Spleen (tissue), 7 donors: ENCODE results near the gene IFIT2.
"Not testable (repeated sequence)": the region's sequence is repeated elsewhere in the genome, so short reads cannot be mapped to it uniquely, and the experiment has no call there.

Experiments used
- CTCF ChIP-seq, 11 experiments: fragments of 200-600 bp in 7 of 11; fragments of 450-650 bp in 4 of 11; sonication (generic) in 4 of 11; IDR thresholded peaks in 8 of 11; conservative IDR thresholded peaks in 3 of 11; 1 replicate in 7 of 11; 2 replicates in 4 of 11; pipeline versions ENCODE4 v1.4.0 to v1.8.0; 2016 to 2021; ENCODE audit warnings: antibody characterized with exemption in 11 of 11, inconsistent platforms in 4 of 11, mild to moderate bottlenecking in 1 of 11
- POLR2A ChIP-seq, 3 donors: fragments of 450-650 bp; IDR thresholded peaks; one replicate each; pipeline ENCODE4 v1.5.1; 2017; ENCODE audit warnings: antibody characterized with exemption in 3 of 3, mild to moderate bottlenecking in 1 of 3
- donor health status: DM: no; HTN: no; CAD: no; lungs with moderate emphysema.
- donor health status: DM: no; HTN: no; CAD: no.
- donor health status: DM: no; HTN: no; CAD: no.

DNA sequence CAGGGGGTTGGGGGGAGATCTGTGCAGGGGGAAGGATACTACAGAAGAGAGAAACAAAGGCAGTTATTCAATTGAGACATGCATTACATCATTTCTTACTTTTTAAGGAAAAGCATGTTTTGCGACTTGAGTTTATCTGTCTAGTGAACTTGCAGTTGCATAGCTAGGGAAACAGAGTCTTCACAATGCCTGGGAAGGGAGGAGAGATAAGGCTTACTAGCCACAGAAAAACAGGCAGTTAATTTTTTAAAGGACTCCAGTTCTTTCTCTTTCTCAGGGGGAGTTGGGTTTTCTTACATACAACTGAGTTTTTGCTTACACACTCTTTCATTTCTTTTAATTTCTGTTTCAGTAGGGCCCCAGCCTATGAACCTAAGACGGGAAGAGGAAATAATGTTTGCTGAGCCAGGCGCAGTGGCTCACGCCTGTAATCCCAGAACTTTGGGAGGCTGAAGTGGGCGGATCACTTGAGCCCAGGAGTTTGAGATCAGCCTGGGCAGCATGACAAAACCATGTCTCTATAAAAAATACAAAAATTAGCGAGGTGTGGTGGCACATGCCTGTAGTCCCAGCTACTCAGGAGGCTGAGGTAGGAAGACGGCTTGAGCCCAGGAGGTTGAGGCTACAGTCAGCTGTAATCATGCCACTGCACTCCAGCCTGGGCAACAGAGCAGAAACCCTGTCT lies 48.9 kb downstream of the IFIT2 start:
- not testable (repeated sequence) for TF ChIP-seq CTCF (IDR thresholded peaks at IDR 0.05 in 8 of 11, conservative IDR thresholded peaks at IDR 0.05 in 3 of 11); POLR2A (IDR thresholded peaks at IDR 0.05)
